DMS153 treated with DMSO at 0.1 percent for 48 hours (cell line): ENCODE data around the gene COL4A6.
"Not testable (repeated sequence)": the region's sequence is repeated elsewhere in the genome, so short reads cannot be mapped to it uniquely, and the experiment has no call there.

Source experiments
- DNase-seq: peaks from one replicate; lab custom pipeline; 2025; ENCODE audit not compliant: unreplicated experiment; lab: John Stamatoyannopoulos, UW

The COL4A6 gene

GRCh38 chrX:108412783-108413182 lies 25.4 kb downstream of the COL4A6 start:
- DNase-seq, result no peak

DNA sequence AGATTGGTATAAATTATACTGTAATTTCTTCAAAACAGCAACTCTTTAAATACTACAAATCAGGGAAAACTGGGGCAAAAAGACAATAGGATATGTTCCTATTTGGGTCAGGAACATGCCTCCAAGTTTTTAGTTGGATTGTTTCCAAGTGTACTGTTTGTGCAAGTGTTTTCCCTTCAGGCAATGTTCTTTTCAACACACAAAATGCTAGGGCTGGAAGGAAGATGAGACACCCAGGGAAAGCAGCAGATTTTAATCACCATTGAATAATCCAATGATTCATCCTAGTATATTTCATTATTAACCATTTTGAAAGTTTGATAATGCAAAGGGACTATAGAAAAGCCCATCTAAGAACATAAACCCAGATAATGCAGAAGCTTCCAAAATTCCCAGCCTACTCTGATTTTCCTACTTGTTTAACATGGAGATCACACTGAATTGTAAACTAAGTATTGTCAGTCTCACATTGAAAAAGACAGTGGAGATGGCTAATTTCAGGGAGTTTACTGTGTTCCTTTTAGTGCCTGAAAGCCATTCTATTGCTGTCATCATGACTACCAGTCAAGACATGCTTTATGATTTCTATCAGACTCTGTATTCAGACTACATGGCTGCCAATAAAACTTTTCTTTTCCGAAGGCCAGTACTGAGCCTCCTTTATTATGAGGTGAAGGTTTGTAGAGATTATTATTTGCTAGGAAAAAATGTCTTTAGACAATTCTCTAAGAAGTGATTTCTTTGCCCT lies 38.6 kb downstream of the COL4A6 start:
- no peak for DNase-seq

GRCh38 chrX:108397627-108398391 lies 40.4 kb downstream of the COL4A6 start:
- DNase-seq, result no peak

DNA sequence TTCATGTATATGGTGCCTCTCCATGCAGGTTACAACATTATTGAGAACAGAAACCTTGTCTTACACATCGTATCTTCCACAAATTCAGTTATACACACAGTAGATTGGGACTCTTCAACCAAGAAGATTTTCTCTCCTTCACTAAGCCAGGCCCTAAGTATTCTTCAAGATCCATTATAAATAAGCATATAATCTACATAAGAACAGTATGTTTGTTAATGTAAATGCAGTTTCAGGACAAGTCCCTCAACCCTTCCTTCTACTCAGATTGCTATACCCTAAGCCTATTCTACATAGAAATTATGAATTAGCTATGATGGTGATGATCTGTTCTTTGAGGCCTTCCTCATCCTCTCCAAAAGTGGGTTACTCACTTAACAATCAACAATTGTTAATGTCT lies 41.2 kb downstream of the COL4A6 start:
- DNase-seq, result no peak

GRCh38 chrX:108396188-108396891 lies 41.9 kb downstream of the COL4A6 start:
- DNase-seq, result no peak

- DNase-seq, result not testable (repeated sequence)
Measured at GRCh38 chrX:108390976-108391717, 47.1 kb downstream of the COL4A6 start.

DNA sequence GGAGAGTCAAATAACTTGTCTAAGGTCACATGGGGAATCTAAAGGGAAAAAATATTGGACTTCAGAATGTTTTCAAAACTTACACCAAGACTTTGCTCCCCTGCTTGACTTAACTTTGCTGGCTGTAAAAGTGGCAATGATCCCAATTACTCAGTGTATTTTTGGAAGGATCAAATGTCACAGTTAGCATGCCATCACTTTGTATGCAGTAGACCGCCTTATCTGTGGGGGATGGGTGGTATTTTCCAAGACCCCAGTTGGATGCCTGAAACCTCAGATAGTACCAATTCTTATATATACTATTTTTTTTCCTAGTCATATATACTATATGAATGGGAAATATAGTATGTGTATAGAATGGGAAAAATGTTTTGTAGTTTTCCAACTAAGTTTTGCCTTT lies 53.4 kb downstream of the COL4A6 start:
- no peak for DNase-seq

DNA sequence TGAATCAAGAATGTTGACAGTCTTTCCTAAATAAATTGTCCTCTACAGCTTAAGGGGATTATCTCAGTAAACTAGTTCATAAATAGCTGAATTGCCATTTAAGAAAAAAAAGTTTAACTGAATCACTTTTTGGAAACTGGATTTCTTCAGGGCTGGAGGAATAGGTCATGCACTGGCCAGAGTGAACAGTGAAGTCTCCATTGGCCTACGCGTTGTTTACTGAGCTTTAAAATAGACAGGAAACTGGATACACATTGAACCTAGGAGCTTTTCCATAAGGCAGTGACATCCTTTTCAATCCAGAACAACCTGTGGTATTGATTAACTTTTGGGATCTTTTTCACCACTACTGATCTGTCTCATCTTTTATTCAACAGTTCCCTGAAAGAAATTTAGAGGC lies 58.0 kb downstream of the COL4A6 start:
- DNase-seq, result no peak

- DNase-seq, result not testable (repeated sequence)
Measured at GRCh38 chrX:108376821-108377220, 61.4 kb downstream of the COL4A6 start.

DNA sequence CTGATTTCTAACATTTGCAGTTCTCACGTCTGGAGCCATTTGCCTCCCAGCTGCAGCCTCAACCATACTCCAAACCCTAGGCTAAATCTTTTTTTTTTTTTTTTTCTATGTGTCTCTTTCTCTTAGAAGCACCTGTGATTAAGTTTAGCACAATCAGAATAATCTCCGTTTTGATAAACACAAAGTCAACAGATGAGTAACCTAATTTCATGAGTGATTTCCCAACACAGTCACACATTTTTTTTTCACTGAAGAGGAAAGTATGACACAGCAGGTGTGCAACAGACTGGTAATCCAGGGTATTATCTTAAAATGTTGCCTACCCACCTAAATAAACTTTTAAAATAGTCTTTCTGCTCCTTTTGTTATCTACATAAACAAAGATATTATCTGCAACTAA lies 62.6 kb downstream of the COL4A6 start:
- DNase-seq, result not testable (repeated sequence)

DNA sequence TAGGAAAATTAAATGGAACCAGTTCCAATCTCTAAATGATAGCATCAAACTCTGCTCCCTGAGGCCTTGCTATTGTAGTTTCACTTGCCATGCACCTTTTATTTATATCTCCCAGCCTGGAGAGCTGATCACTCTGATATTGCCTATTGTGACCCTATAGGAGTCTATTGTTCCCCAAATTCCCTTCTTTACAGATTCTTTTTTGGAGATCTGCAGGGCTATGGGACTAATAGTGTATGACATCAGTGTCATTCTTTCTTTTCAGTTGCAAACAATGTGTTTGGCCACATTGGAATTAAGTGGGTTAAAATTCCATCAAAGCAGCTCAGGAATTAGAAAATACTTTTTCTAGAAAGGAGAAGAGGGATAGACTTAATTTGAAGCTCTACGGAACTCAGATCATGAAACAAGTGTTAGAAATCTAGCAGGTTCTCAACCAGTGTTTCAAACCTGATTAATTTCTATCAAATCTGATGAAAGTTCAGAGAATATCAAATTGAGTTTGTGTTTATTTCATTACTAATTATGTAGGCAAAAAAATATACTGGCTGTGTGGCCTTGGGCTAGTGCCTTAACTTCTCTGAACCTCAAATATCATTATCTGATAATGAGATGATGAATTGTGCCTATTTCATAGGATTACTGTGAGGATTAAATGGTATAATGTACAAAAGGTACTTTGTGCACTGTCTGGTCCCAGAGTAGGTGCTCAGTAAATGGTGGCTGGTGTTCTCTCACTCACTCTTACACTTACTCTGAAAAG lies 71.4 kb downstream of the COL4A6 start:
- DNase-seq, result no peak

GRCh38 chrX:108362026-108362425 lies 76.2 kb downstream of the COL4A6 start:
- no peak for DNase-seq

DNA sequence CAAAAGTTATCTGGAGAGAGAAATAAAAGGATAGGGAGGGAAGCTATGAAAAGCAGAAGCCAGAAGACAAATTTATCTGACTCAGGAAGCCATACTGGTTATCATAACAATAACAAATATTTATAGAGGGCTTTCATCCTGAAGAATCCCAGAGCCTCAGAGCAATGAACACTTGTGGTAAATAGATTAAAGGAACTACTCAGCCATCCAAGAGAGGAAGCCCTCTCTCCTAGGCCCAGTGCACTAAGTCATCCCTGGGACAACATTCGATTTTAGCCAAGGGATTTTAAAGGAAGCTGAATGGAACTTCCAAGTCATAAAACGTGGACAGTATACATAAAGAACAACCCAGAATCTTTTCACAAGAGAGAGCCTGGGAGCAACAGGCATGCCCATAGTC lies 76.9 kb downstream of the COL4A6 start:
- no peak for DNase-seq

DNA sequence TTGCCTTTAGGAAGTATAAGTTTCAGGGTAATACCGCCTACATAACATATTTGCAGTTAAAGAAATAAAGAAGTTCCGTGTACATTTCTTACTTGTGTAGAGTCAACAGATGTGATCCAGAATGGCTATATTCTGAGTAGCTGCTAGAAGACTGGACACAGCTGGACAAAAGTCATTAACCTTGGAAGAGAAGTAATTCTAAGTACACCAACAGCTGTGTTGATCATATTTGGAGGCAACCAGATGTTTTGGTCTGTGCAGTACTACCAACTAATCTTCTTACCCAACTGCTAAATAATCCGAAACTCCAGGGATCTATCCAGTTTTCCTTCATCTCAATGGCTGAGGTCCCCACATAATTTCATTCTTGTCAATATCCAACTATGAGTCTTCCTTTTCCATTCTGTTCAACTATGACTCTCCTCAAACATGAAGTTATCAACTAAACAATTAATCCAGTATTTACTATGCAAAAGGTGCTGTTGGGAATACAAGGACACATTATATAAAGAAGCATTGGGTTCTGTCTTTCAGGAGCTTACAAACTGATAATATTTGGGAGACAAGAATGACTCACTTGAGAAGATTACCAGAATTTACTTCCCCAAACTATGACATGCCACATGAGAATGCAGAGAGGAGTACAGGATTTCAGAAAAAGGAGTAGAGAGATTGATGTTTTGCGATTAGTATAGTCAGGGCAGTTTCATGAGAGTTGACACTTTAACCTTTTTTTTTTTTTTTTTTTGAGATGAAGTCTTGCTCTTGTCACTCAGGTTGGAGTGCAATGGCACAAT lies 78.2 kb downstream of the COL4A6 start:
- no peak for DNase-seq

GRCh38 chrX:108353452-108353851 lies 84.8 kb downstream of the COL4A6 start:
- DNase-seq, result no peak

GRCh38 chrX:108349210-108349609 lies 89.0 kb downstream of the COL4A6 start:
- no peak for DNase-seq

DNA sequence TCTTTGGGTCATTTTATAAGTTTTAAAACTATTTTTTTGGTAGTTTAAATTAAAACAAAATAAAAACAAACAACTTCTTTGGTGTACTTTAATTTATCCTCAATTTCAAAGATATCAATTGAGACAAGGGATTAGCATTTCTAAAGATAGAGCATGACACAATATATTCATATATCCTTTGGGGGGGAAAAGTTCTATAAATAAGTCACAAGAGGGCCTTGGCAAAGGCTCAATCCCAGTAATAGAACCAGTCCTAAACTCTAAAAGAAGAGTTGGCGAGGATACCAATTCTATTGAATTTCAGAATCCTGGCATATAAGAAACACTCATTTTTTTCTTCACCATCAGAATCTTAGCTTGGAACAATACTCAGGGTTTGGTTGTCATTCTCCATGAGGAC lies 89.7 kb downstream of the COL4A6 start:
- no peak for DNase-seq

- DNase-seq, result peak; percentile 5
Measured at GRCh38 chrX:108347800-108348199, 90.4 kb downstream of the COL4A6 start.

- no peak for DNase-seq
Measured at GRCh38 chrX:108344216-108344615, 94.0 kb downstream of the COL4A6 start.

- DNase-seq, result no peak
Measured at GRCh38 chrX:108341947-108342346, 96.3 kb downstream of the COL4A6 start.
